K562 (cell line): ENCODE results near the gene TXNRD2. TPM values are rescaled to one million over a fixed set of nuclear protein-coding genes. Genes with fewer than 3 reads are reported as not detected.

Experiments used
- ARID4B ChIP-seq: sonication (generic); formaldehyde crosslinking; IDR thresholded peaks from 2 replicates; pipeline ENCODE4 v1.8.0; 2022; ENCODE audit warnings: mild to moderate bottlenecking, missing genetic modification reagents
- CEBPZ ChIP-seq: fragments of 150-350 bp; IDR thresholded peaks from 2 replicates; pipeline ENCODE4 v1.6.1; 2014; ENCODE audit warnings: low read depth, mild to moderate bottlenecking, low read length, borderline replicate concordance
- ETV6 ChIP-seq, 3 experiments: fragments of 150-350 bp in 1 of 3; sonication (generic) in 1 of 3; formaldehyde crosslinking in 1 of 3; IDR thresholded peaks; 2 replicates each; pipeline versions ENCODE4 v1.6.1 to v1.8.0; 2014 to 2022; ENCODE audit warnings: borderline replicate concordance in 2 of 3, low read depth in 2 of 3, antibody characterized with exemption in 1 of 3, low read length in 1 of 3, mild to moderate bottlenecking in 1 of 3, missing genetic modification reagents in 1 of 3
- HMG20B ChIP-seq: fragments of 250-450 bp; sonication (Bioruptor Pico); IDR thresholded peaks from 2 replicates; pipeline ENCODE4 v1.5.0; 2021; ENCODE audit warnings: mild to moderate bottlenecking
- HMGXB4 ChIP-seq: sonication (generic); formaldehyde crosslinking; IDR thresholded peaks from 2 replicates; pipeline ENCODE4 v1.8.1; 2023; ENCODE audit warnings: mild to moderate bottlenecking, missing genetic modification reagents
- NFE2 ChIP-seq: IDR thresholded peaks from 2 replicates; pipeline ENCODE4 v1.6.1; 2014; ENCODE audit warnings: antibody characterized with exemption, low read depth
- PATZ1 ChIP-seq: fragments of 250-450 bp; sonication (Bioruptor Pico); IDR thresholded peaks from 2 replicates; pipeline ENCODE4 v1.5.0; 2020; ENCODE audit warnings: mild to moderate bottlenecking, borderline replicate concordance
- TBL1XR1 ChIP-seq, 2 experiments: IDR thresholded peaks; 2 replicates each; pipeline ENCODE4 v1.6.1; 2012; ENCODE audit warnings: improper control_type of control experiment in 2 of 2, low read length in 2 of 2, mild to moderate bottlenecking in 1 of 2
- ZNF395 ChIP-seq: fragments of 200-800 bp; sonication (Bioruptor generic); IDR thresholded peaks from 2 replicates; pipeline ENCODE4 v1.6.1; 2017; ENCODE audit warnings: missing genetic modification characterization, missing compliant biosample characterization
- ZNF57 ChIP-seq: fragments of 450-650 bp; formaldehyde crosslinking; IDR thresholded peaks from 2 replicates; pipeline ENCODE4 v1.4.0; 2020; ENCODE audit warnings: mild to moderate bottlenecking, moderate library complexity
- polyA plus RNA-seq, 8 experiments: library from polyadenylated mRNA; depleted of rRNA in 4 of 8; stranded (reverse) in 5 of 8; unstranded in 3 of 8; fragments of >200 nt; fragmentation: Nextera tagmentation in 2 of 8; fragmentation: Illumina TruSeq in 1 of 8; extraction: Ambion mirVana in 2 of 8; extraction: Trizol in 1 of 8; gene quantifications; 2 replicates each; pipeline versions ENCODE4 v1.2.1 to v1.2.3, GENCODE V29; 2011 to 2014; ENCODE audit warnings: inconsistent platforms in 1 of 8, missing spikeins in 1 of 8
- total RNA-seq, 7 experiments: library from RNA; depleted of rRNA in 6 of 7; stranded (reverse); fragments of >200 nt in 6 of 7; fragmentation: Illumina TruSeq in 2 of 7; extraction: Trizol in 2 of 7; gene quantifications; 2 replicates each; pipeline versions ENCODE4 v1.2.1 to v1.2.3, GENCODE V29; 2011 to 2021; ENCODE audit warnings: low replicate concordance in 1 of 7

The TXNRD2 gene
- total and polyA plus RNA-seq, 9 of the 15 experiments (the other 6 are each of a cell fraction or from before 2014, with no cell fraction given), result 3.3 to 80.2 (median 49.4) TPM

GRCh38 chr22:19853879-19854777 lies 87.5 kb downstream of the TXNRD2 start (continued):
- TF ChIP-seq CEBPZ (0 out of 2 replicates have a peak, but pooled peaks have one; percentile 2), NFE2 (no peak), ZNF395 (CRISPR knock-in tag) (no peak), ETV6 (IDR thresholded peaks at IDR 0.05; ENCODE audit: borderline replicate concordance in 1 of 2, low read depth in 2 of 2, low read length in 1 of 2) (peak in 1 of 2 experiments; percentile 14; a peak in 1 of 4 replicates), ETV6 (CRISPR knock-in tag; IDR thresholded peaks at IDR 0.05; ENCODE audit: borderline replicate concordance) (no peak), ZNF57 (CRISPR knock-in tag) (peak; percentile 88), ARID4B (CRISPR knock-in tag) (no peak), HMGXB4 (peak; percentile 61; the same call in 1 of the 2 replicates), TBL1XR1 (IDR thresholded peaks at IDR 0.05; ENCODE audit: low read length in 2 of 2) (0 out of 4 replicates have a peak, but pooled peaks of 1 of the 2 experiments have one; percentile 70), HMG20B (no peak), PATZ1 (CRISPR knock-in tag) (no peak)
